RCC 7860 (cell line): ENCODE data around the gene RPL28.
"Not testable (repeated sequence)": the region's sequence is repeated elsewhere in the genome, so short reads cannot be mapped to it uniquely, and the experiment has no call there.

Experiments used
- DNase-seq: peaks from one replicate; pipeline ENCODE4 v3.0.0-alpha.2; 2015; ENCODE audit warnings: low spot score
- FAIRE-seq: peaks from 2 replicates; lab custom pipeline; 2012; peaks lifted over from hg19 to GRCh38; lab: Jason Lieb, UNC

RPL28 gene

DNA sequence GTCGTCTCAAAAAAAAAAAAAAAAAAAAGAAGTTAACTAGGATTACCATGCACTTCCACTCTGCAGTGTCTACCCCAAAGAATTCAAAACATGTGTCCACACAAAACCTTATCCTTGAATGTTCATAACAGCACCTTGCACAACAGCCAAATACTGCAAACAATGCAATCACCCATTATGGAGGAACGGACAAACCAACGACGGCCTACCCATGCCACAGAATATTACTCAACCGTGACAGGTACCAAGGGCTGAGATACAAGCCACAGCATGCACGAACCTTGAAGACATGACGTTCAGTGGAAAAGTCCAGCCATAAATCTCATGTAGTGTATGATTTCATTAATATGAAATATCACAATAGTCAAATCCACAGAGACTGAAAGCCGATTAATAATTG lies 60.3 kb downstream of the RPL28 start:
- FAIRE-seq = no peak
- DNase-seq = no peak

DNA sequence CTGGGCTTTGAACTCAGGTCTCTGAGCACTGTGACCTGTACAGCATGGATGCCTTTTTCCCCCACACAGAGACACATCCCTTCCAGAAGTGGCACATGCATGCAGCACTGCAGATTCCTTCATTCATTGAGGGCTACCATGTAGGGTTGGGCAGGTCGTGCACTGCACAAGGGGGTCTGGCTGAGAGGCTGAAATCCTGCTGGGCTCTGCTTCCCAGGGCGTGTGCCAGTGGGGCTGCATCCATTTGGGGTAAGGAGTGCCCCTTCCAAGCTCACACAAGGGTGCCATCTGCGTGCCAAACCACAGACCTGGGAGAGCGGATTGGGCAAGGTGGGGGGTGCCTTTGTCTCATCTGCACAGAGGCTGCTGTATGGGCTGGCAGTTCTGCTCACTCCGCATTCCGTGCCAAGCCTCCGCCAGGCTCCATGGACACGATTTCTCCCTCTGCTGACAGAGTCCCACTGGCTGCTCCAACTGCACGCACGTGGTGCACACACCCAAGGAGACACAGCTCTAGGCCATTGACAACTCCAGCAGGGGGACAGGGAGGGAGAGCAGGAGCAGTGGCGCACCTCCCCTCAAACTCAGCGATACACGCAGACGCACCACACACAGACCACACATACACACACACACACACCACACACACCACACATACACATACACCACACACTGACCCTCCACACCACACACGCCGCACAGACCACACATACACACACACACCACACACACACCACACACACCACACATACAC lies 61.9 kb downstream of the RPL28 start:
- FAIRE-seq (no peak), DNase-seq (no peak)

DNA sequence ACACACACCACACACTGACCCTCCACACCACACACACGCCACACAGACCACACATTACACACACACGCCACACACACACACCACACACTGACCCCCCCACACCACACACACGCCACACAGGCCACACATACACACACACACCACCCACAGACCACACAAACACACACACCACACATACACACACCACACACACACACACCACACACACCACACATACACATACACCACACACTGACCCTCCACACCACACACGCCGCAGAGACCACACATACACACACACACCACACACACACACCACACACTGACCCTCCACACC lies 62.4 kb downstream of the RPL28 start:
- not testable (repeated sequence) for DNase-seq, FAIRE-seq

DNA sequence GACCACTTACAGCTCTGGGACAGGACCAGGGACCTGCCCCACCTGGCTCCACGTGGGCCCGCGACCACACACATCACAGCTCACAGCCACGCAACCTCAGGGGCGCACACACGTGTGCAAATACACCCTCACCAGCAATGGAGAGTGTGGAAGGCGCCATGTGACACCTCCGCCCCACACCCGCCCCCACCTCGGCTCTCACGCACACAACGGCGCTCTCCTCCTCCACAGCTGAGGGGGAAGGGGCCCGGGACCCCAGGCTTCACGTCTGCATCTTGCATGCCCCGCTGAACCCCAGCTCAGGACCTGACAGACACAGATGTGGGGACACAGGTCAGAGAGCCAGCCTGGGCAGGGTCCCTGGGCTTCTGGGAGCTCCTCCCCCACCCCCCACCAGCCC lies 63.7 kb downstream of the RPL28 start:
- no peak for FAIRE-seq
- DNase-seq = no peak

DNA sequence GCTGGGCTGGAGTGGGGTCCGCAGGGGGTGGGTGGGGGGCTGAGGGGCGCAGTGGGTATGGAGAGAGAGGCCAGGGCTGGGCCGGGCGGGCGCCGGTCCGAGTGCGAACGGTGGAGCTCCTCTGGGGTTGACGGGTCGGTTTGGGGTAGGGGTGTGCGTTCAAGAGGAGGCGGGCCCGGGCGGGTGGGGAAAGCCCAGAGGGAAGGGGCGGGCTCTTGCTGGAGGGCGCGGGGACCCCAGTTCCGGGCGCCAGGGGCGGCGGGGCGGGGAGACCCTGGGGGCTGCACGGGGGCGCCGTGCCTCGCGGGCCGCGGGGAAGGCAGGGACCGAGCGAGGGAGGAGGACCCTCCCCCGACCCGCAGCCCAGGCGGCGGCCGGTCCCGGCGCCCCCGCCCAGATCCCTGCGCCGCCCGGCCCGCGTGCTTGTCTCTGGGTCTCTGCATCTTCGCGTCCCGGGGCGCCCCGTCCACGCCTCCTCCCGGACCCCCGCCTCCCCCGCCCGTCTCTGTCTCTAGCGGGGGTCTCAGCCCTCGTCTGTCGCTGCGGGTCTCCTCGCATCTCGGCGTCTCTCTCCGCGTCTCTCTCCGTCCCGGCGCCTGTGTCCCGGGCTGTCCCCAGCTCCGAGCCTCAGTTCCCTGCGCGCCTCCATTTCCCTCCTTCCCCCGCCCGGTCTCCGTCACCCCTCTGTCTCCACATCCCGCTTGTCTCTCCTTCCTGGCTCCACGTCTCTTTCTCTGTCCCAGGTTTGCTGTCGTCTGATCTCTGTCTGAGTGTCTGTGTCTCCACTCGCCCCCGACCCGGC lies 65.6 kb downstream of the RPL28 start:
- DNase-seq (no peak), FAIRE-seq (no peak)

DNA sequence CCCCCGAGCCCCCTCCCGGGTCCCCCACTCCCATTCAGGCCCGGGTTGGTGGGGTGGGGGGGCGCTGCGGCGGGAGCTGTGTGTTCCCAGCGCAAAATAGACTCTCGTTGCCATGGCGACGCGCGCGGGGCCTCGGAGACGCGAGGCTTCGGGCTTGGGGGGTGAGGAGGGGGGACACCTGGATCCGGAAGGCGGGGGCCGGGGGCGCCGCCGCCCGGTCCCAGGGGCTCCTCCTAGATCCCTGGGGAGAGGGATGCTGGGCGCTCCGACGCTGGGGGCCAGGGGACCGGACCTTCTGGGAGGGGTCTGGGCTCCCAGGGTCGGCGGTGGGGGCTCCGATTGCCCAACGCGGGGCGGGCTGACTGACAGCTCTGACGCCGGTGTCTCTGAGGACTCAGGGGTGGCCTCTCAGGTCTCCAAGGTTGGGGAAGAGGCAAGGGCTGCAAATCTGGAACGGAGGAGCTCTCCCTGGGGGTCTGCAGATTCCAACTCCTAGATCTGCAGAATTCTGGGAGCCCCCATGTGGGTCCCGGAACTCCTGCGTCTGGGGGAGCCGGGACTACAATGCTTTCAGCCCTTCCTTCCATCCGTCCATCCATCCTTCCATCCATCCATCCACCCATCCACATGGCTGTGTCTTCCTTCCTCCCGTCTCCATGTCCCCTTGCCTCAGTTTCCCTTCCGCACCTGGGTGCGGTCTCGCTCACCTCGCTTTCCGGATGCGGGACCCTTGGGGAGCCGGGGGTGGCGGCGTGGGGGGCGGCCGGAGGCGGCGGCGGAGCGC lies 66.4 kb downstream of the RPL28 start:
- no peak for DNase-seq
- no peak for FAIRE-seq
